HepG2 (cell line): ENCODE results near the gene MSANTD2. TPM values are rescaled to one million over a fixed set of nuclear protein-coding genes. Genes with fewer than 3 reads are reported as not detected.
A peak's percentile ranks its signal among the peaks of the same experiment; 100 is the strongest.

ENCODE experiments used
- CCDC6 ChIP-seq: sonication (generic); formaldehyde crosslinking; IDR thresholded peaks from 2 replicates; pipeline ENCODE4 v1.8.1; 2022; ENCODE audit warnings: mild to moderate bottlenecking, missing genetic modification reagents, moderate library complexity
- HNRNPL ChIP-seq: fragments of 200-400 bp; formaldehyde crosslinking; IDR thresholded peaks from 2 replicates; pipeline ENCODE4 v1.6.1; 2017; ENCODE audit warnings: mild to moderate bottlenecking, low read depth, low read length
- KDM3A ChIP-seq: IDR thresholded peaks from 2 replicates; pipeline ENCODE4 v1.6.1; 2018; ENCODE audit warnings: low read depth, missing compliant biosample characterization
- MAZ ChIP-seq, 2 experiments: sonication (generic) in 1 of 2; formaldehyde crosslinking in 1 of 2; IDR thresholded peaks; 2 replicates each; pipeline versions ENCODE4 v1.5.0 to v1.6.1; 2012 to 2020; ENCODE audit warnings: low read depth in 2 of 2, mild to moderate bottlenecking in 2 of 2, borderline replicate concordance in 1 of 2, improper control_type of control experiment in 1 of 2, low read length in 1 of 2, missing genetic modification reagents in 1 of 2, moderate library complexity in 1 of 2
- NFE2L2 ChIP-seq: fragments of 150-350 bp; IDR thresholded peaks from 2 replicates; pipeline ENCODE4 v1.6.1; 2014; ENCODE audit warnings: low read length
- NR3C1 ChIP-seq: sonication (generic); formaldehyde crosslinking; IDR thresholded peaks from 2 replicates; pipeline ENCODE4 v1.4.0; 2020; ENCODE audit warnings: missing genetic modification reagents
- PPARG ChIP-seq: conservative IDR thresholded peaks from 2 replicates; pipeline ENCODE4 v1.6.1; 2016; ENCODE audit warnings: missing biosample characterization, missing genetic modification reagents
- THYN1 ChIP-seq: sonication (generic); formaldehyde crosslinking; IDR thresholded peaks from 2 replicates; pipeline ENCODE4 v1.8.1; 2023; ENCODE audit warnings: low read depth, mild to moderate bottlenecking, moderate library complexity, missing genetic modification reagents, borderline replicate concordance
- ZNF205 ChIP-seq: IDR thresholded peaks from 2 replicates; pipeline ENCODE4 v1.6.1; 2018; ENCODE audit warnings: missing biosample characterization, missing genetic modification reagents
- ZNF282 ChIP-seq: fragments of 450-650 bp; IDR thresholded peaks from 2 replicates; pipeline ENCODE4 v1.6.1; 2018; ENCODE audit not compliant: partially characterized antibody
- ZNF460 ChIP-seq: sonication (generic); formaldehyde crosslinking; IDR thresholded peaks from 2 replicates; pipeline ENCODE4 v1.5.1; 2020; ENCODE audit warnings: missing genetic modification reagents, mild to moderate bottlenecking, borderline replicate concordance
- ZNF768 ChIP-seq: sonication (generic); formaldehyde crosslinking; IDR thresholded peaks from 2 replicates; pipeline ENCODE4 v1.4.0; 2020; ENCODE audit warnings: missing genetic modification reagents
- polyA plus RNA-seq, 8 experiments: library from polyadenylated mRNA; depleted of rRNA in 3 of 8; stranded (reverse) in 7 of 8; unstranded in 1 of 8; fragments of >200 nt; fragmentation: Illumina TruSeq in 4 of 8; extraction: Trizol in 4 of 8; gene quantifications; 2 replicates each; pipeline versions ENCODE4 v1.2.1 to v1.2.3, GENCODE V29; 2011 to 2016; ENCODE audit warnings: low read depth in 4 of 8, missing spikeins in 1 of 8, mixed read lengths in 1 of 8; ENCODE audit not compliant: insufficient read depth in 1 of 8
- total RNA-seq, 5 experiments: library from RNA; depleted of rRNA; stranded (reverse); fragments of >200 nt; fragmentation: Illumina TruSeq; extraction: Trizol; gene quantifications; 2 replicates each; pipeline ENCODE4 v1.2.3, GENCODE V29; 2016; ENCODE audit warnings: low read depth in 1 of 5
- TF ChIP-seq, protein P1 (sequence below): sonication (generic); formaldehyde crosslinking; IDR thresholded peaks from 2 replicates; pipeline ENCODE4 v1.4.0; 2020; ENCODE audit warnings: missing genetic modification reagents, borderline replicate concordance
- TF ChIP-seq, protein P2 (sequence below): sonication (generic); formaldehyde crosslinking; IDR thresholded peaks from 2 replicates; pipeline ENCODE4 v1.5.0; 2020; ENCODE audit warnings: mild to moderate bottlenecking, missing genetic modification reagents, borderline replicate concordance
- TF ChIP-seq, protein P3 (sequence below): sonication (generic); formaldehyde crosslinking; IDR thresholded peaks from 2 replicates; pipeline ENCODE4 v1.4.0; 2020; ENCODE audit warnings: missing genetic modification reagents

The MSANTD2 gene
- total and polyA plus RNA-seq, 2 of the 13 experiments (the other 11 are each of a cell fraction or from before 2014, with no cell fraction given): 8.7 to 10.1 TPM

DNA sequence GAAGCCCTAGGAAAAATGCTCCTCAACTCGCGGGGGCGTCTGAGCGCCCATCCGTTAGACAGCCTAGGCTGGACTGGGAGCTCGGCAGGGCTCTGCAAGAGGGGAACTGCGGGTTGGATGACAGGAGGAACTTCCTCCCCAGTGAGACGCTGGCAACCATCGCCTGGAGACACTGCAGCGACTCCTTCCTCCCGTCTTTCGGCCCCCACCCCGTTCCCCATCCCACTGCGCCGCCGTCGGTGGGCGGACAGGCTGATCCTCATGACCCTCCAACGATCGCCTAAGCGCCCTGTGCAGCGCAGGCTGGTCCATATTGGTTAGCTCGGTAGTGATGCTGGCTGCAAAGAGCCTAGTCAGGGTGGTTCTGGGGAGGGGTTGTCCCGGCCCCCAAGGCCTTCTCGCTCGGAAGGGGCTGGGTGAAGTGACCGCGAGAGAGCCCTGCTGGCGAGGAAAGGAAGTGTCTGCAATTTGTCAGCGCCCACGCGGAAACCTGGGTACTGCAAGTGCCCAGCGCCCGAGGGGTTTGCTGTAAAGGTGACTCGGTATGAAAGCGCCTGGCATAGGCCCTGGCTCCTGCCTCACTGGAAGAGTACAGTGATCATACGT is 59.8 kb downstream of the MSANTD2 start (continued):
- TF ChIP-seq ZNF768 (CRISPR knock-in tag): 0 out of 2 replicates have a peak, but pooled peaks have one; percentile 23
- TF ChIP-seq, protein P1, sequence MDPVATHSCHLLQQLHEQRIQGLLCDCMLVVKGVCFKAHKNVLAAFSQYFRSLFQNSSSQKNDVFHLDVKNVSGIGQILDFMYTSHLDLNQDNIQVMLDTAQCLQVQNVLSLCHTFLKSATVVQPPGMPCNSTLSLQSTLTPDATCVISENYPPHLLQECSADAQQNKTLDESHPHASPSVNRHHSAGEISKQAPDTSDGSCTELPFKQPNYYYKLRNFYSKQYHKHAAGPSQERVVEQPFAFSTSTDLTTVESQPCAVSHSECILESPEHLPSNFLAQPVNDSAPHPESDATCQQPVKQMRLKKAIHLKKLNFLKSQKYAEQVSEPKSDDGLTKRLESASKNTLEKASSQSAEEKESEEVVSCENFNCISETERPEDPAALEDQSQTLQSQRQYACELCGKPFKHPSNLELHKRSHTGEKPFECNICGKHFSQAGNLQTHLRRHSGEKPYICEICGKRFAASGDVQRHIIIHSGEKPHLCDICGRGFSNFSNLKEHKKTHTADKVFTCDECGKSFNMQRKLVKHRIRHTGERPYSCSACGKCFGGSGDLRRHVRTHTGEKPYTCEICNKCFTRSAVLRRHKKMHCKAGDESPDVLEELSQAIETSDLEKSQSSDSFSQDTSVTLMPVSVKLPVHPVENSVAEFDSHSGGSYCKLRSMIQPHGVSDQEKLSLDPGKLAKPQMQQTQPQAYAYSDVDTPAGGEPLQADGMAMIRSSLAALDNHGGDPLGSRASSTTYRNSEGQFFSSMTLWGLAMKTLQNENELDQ: no peak
- TF ChIP-seq KDM3A: no peak
- no peak for TF ChIP-seq ZNF282
- no peak for TF ChIP-seq PPARG (CRISPR knock-in tag)
- no peak for TF ChIP-seq THYN1 (CRISPR knock-in tag)
- TF ChIP-seq ZNF460 (CRISPR knock-in tag): no peak
- TF ChIP-seq, protein P2, sequence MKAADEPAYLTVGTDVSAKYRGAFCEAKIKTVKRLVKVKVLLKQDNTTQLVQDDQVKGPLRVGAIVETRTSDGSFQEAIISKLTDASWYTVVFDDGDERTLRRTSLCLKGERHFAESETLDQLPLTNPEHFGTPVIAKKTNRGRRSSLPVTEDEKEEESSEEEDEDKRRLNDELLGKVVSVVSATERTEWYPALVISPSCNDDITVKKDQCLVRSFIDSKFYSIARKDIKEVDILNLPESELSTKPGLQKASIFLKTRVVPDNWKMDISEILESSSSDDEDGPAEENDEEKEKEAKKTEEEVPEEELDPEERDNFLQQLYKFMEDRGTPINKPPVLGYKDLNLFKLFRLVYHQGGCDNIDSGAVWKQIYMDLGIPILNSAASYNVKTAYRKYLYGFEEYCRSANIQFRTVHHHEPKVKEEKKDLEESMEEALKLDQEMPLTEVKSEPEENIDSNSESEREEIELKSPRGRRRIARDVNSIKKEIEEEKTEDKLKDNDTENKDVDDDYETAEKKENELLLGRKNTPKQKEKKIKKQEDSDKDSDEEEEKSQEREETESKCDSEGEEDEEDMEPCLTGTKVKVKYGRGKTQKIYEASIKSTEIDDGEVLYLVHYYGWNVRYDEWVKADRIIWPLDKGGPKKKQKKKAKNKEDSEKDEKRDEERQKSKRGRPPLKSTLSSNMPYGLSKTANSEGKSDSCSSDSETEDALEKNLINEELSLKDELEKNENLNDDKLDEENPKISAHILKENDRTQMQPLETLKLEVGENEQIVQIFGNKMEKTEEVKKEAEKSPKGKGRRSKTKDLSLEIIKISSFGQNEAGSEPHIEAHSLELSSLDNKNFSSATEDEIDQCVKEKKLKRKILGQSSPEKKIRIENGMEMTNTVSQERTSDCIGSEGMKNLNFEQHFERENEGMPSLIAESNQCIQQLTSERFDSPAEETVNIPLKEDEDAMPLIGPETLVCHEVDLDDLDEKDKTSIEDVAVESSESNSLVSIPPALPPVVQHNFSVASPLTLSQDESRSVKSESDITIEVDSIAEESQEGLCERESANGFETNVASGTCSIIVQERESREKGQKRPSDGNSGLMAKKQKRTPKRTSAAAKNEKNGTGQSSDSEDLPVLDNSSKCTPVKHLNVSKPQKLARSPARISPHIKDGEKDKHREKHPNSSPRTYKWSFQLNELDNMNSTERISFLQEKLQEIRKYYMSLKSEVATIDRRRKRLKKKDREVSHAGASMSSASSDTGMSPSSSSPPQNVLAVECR (CRISPR knock-in tag): no peak; the same call in 1 of the 2 replicates
- 0 out of 2 replicates have a peak, but pooled peaks have one; percentile 6 for TF ChIP-seq HNRNPL
- no peak for TF ChIP-seq NFE2L2
- no peak for TF ChIP-seq NR3C1 (CRISPR knock-in tag)
- TF ChIP-seq, protein P3, sequence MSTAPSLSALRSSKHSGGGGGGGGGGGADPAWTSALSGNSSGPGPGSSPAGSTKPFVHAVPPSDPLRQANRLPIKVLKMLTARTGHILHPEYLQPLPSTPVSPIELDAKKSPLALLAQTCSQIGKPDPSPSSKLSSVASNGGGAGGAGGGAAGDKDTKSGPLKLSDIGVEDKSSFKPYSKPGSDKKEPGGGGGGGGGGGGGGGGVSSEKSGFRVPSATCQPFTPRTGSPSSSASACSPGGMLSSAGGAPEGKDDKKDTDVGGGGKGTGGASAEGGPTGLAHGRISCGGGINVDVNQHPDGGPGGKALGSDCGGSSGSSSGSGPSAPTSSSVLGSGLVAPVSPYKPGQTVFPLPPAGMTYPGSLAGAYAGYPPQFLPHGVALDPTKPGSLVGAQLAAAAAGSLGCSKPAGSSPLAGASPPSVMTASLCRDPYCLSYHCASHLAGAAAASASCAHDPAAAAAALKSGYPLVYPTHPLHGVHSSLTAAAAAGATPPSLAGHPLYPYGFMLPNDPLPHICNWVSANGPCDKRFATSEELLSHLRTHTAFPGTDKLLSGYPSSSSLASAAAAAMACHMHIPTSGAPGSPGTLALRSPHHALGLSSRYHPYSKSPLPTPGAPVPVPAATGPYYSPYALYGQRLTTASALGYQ (CRISPR knock-in tag): no peak
- peak; percentile 53; the same call in 1 of the 2 replicates for TF ChIP-seq ZNF205 (CRISPR knock-in tag)
- no peak for TF ChIP-seq MAZ (IDR thresholded peaks at IDR 0.05; ENCODE audit: borderline replicate concordance, low read depth, low read length)
- TF ChIP-seq MAZ (CRISPR knock-in tag; IDR thresholded peaks at IDR 0.05; ENCODE audit: low read depth): no peak
- 0 out of 2 replicates have a peak, but pooled peaks have one; percentile 13 for TF ChIP-seq CCDC6
